DOHH2 (cell line): ENCODE data around the gene BEX1.

Experiments
- H3F3A ChIP-seq: fragments of 200-600 bp; sonication (generic), shearing (Covaris generic); 2 replicates; pipeline ENCODE4 v1.6.0; 2016; ENCODE audit warnings: antibody characterized with exemption, mild to moderate bottlenecking; ENCODE audit not compliant: control insufficient read depth, insufficient read depth
- H3K27ac ChIP-seq: fragments of 200-600 bp; sonication (generic); 2 replicates; pipeline ENCODE4 v1.5.1; 2014; ENCODE audit warnings: low read depth, mild to moderate bottlenecking, low read length, moderate library complexity
- H3K27me3 ChIP-seq: fragments of 200-600 bp; sonication (generic); 2 replicates; pipeline ENCODE4 v1.6.1; 2014; ENCODE audit warnings: mild to moderate bottlenecking, low read length, mixed read lengths; ENCODE audit not compliant: control insufficient read depth
- H3K36me3 ChIP-seq: fragments of 200-600 bp; sonication (generic); 2 replicates; pipeline ENCODE4 v1.6.1; 2014; ENCODE audit warnings: mild to moderate bottlenecking, low read length, moderate library complexity, mixed read lengths; ENCODE audit not compliant: control insufficient read depth
- H3K4me1 ChIP-seq: fragments of 200-600 bp; sonication (generic); 2 replicates; pipeline ENCODE4 v1.6.1; 2014; ENCODE audit warnings: mild to moderate bottlenecking, low read length, mixed read lengths; ENCODE audit not compliant: control insufficient read depth
- H3K4me2 ChIP-seq: fragments of 200-600 bp; sonication (generic); 2 replicates; pipeline ENCODE4 v1.6.0; 2014; ENCODE audit warnings: mild to moderate bottlenecking, low read length, moderate library complexity
- H3K4me3 ChIP-seq: fragments of 200-600 bp; sonication (generic); 2 replicates; pipeline ENCODE4 v1.5.1; 2014; ENCODE audit warnings: mild to moderate bottlenecking, low read length, mixed read lengths
- H3K79me2 ChIP-seq: fragments of 200-600 bp; sonication (generic); 2 replicates; pipeline ENCODE4 v1.6.1; 2014; ENCODE audit warnings: mild to moderate bottlenecking, low read length, mixed read lengths; ENCODE audit not compliant: control insufficient read depth
- H3K9me2 ChIP-seq: fragments of 200-600 bp; sonication (generic); replicated peaks from 2 replicates; pipeline ENCODE4 v1.6.1; 2014; ENCODE audit warnings: mild to moderate bottlenecking, low read length, mixed read lengths; ENCODE audit not compliant: control insufficient read depth
- H3K9me3 ChIP-seq: fragments of 200-600 bp; sonication (generic); 2 replicates; pipeline ENCODE4 v1.6.1; 2014; ENCODE audit warnings: antibody characterized with exemption, low read length, mixed read lengths; ENCODE audit not compliant: control insufficient read depth, insufficient read depth
- H4K20me1 ChIP-seq: fragments of 200-600 bp; sonication (generic); 2 replicates; pipeline ENCODE4 v1.6.0; 2014; ENCODE audit warnings: low read depth, mild to moderate bottlenecking, antibody characterized with exemption, low read length, moderate library complexity; ENCODE audit not compliant: control insufficient read depth, insufficient read depth
- EZH2phosphoT487 ChIP-seq: fragments of 200-600 bp; sonication (generic); IDR thresholded peaks from 2 replicates; pipeline ENCODE4 v1.6.1; 2017; ENCODE audit warnings: borderline replicate concordance, mild to moderate bottlenecking, antibody characterized with exemption, low read length, moderate library complexity, mixed read lengths

BEX1 gene

DNA sequence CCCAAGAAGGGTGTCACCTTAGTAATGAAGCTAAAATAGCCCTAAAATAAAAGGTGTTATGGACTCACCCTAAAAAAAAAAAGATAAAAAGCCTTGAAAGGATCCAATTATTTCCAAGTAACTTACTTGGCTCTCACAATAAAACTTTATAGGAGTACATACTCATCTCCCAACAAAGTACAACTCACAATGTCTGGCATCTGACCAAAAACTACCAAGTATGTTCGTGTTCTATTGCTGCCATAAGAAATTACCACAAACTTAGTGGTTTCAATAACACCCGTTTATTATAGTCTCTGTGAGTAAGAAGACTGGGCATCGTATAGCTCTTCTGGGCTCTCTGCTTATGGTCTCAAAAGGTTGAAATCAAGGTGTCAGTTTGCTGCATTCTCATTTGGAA is 51.0 kb downstream of the BEX1 start:
- no peaks in the 10 kb centered on the region for H3K4me1 ChIP-seq
- TF ChIP-seq EZH2phosphoT487, result no peak
- no peaks in the 10 kb centered on the region for H3K9me3 ChIP-seq
- no peaks in the 10 kb centered on the region for H4K20me1 ChIP-seq
- no peaks in the 10 kb centered on the region for H3F3A ChIP-seq
- no peak overlapping the region for H3K27ac ChIP-seq
- H3K79me2 ChIP-seq, result no peaks in the 10 kb centered on the region
- H3K9me2 ChIP-seq, result no peaks in the 10 kb centered on the region
- no peak overlapping the region for H3K4me2 ChIP-seq
- no peaks in the 10 kb centered on the region for H3K27me3 ChIP-seq
- no peak overlapping the region for H3K4me3 ChIP-seq
- H3K36me3 ChIP-seq, result no peaks in the 10 kb centered on the region
